Measurements from ENCODE around the gene RABL6.
"Not testable (repeated sequence)": the region's sequence is repeated elsewhere in the genome, so short reads cannot be mapped to it uniquely, and the experiment has no call there.

Gene RABL6

GRCh38 chr9:136882109-136882946, 74.6 kb downstream of the RABL6 start:
- DNase-seq (ENCODE audit: low read depth, low spot score), result no peak

DNA sequence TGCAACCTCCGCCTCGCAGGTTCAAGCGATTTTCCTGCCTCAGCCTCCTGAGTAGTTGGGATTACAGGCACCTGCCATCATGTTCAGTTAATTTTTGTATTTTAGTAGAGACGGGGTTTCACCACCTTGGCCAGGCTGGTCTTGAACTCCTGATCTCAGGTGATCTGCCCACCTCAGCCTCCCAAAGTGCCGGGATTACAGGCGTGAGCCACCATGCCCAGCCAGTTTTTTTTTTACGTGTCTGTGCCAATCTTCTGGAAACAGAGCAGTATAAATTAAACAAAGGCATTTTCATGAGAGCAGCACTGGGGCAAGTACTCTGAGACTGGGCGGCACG, 75.2 kb downstream of the RABL6 start:
- DNase-seq (ENCODE audit: low read depth, low spot score), result not testable (repeated sequence)

DNA sequence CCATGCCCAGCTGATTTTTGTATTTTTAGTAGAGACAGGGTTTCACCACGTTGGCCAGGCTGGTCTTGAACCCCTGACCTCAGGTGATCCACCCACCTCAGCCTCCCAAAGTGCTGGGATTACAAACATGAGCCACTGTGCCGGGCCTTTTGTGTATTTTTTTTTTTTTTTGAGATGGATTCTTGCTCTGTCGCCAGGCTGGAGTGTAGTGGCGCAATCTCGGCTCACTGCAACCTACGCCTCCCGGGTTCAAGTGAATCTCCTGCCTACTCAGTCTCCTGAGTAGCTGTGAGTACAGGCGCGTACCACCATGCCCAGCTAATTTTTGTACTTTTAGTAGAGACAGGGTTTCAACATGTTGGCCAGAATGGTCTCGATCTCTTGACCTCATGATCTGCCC, 75.9 kb downstream of the RABL6 start:
- DNase-seq (ENCODE audit: low read depth, low spot score), result not testable (repeated sequence)

DNA sequence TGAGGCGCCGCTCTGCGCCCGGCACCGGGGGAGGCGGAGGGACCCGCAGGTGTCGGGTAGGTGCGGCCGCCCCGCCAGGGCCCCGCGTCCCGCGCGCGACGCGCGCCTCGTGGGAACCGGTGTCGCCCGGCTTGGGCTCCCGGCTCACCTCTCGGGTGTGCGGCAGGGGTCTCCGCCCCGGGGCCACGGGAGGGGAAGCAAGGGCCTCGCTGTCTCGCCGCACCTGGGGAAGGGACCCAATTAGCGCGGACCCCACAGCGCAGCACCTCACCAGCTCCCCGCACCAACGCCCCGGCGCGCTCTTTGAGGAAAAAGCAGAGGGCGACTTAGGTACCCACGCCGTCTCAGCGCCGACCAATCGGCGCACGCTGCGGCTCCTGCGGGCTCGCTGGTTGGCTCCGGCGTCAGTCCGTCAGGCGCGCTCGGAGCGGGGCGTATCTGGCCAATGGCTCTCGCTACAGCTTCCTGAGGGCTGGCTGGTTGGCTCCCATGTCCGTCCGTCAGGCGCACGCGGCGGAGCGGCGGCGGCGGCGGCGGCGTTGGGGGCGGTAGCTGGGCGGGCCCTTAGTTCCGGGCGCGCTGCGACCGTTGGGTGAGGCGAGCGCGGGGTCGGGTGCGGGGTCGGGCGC, 78.3 kb downstream of the RABL6 start, which contains the start of gene TRAF2:
Gene TRAF2 (plus strand): TSS at position 567 of the 629 bp plus-strand sequence. CDS start 12,225 bp downstream, outside the sequence.
- DNase-seq (ENCODE audit: low read depth, low spot score), result peak; percentile 94

DNA sequence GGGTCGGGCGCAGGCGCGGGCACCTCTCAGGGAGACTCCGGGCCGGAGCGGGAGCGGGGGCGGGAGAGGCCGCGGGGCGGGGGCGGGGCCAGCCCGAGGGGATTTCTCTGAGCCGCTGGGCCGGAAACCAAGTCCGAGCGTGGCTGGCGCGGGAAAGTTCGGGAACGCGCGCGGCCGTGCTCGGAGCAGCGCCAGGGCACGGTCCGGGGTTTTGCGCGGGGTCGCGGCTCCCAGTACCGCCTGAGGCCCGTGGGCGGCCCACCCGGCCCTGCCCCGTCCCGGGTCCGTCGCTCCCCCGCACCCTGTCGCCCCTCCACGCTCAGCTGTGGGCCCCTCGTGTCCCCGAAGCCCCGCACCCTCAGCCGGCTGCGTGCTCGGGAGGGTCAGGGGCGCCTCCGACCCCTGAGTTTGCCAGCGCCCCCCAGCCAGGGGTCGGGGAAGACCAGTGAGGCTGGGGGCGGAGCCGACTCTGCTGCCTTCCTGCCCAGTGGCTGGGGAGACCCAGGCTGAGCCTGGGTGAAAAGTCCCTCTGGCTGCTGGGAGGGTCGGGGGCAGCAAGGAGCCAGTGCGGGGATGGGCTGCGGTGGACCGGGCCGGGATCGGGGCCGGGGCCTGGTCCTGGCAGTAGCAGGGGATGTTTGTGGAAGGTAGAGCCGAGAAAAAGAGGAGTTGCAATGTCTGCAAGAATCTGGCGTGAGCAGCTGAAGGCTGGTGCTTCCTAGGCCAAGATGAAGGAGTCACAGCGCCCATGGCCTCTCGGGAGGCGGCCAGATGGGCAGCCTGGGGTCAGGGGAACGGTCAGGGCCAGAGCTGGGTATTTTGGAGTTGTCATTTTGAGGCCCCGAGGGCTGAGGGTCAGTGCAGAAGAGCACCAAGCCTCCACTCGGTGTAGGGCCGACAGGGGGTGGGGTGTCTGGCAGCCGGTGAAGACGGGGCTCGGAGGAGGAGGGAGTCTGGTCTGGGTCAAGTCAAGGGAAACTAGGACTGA, 79.2 kb downstream of the RABL6 start:
- DNase-seq (ENCODE audit: low read depth, low spot score), result no peak

DNA sequence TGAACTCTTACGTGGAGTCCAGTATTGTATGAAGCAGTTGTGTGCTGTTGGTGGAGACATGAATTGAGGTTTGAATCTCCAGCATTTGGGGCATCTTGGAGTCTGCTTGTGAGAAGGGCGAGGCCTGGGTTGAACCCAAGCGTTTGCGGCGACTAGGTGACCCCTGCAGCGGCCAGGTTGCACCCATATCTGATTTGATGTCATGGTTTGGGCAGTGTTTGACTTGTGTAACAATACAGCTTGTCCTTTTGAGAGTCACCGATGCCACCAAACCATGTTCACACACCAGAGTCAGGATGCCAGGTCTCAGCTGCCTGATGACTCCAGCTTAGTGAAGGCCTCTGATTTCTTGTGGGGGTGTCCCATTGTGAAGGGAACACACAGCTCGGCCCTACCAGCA, 80.7 kb downstream of the RABL6 start:
- DNase-seq (ENCODE audit: low read depth, low spot score), result no peak

- no peak for DNase-seq (ENCODE audit: low read depth, low spot score)
Measured at GRCh38 chr9:136889858-136890257, 82.1 kb downstream of the RABL6 start.

DNA sequence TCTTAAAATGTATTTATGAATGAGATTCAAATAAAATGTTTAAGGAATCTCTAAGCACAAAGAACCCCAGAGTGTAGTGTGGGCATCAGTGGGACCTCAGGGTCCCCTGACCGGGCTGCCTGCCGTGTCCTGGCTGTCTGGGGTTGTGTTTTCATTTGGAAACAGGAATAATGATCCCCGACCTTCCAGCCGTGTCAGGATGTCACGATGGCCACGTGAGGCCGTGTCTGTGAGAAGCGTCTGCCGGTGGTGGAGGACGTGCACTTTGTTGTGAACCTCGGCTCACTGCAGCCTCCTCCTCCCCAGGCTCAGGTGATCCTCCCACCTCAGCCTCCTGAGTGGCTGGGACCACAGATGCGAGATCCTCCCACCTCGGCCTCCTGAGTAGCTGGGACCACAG, 82.9 kb downstream of the RABL6 start:
- DNase-seq (ENCODE audit: low read depth, low spot score), result no peak

All from iPS DF 19.7 (cell line).